ENCODE results near the gene INSC. TPM values are rescaled to one million over a fixed set of nuclear protein-coding genes. Genes with fewer than 3 reads are reported as not detected.

INSC gene
- total RNA-seq, 2 experiments from 2014 or later = not detected

- ChIA-PET CTCF (no interaction called here), POLR2A (no interaction called here)
- intact Hi-C loops (cut with DNase I, micrococcal nuclease) = no loop called here
Measured at GRCh38 chr11:15212876-15213275, 98.2 kb downstream of the INSC start.

GRCh38 chr11:15213471-15214231, 98.9 kb downstream of the INSC start:
- ATAC-seq (ENCODE audit: poor library complexity) = no peak
- Histone ChIP-seq H3K4me1 (ENCODE audit: insufficient read depth, low read length) (no peaks in the 10 kb centered on the region), H3K27ac (ENCODE audit: low read depth in 1 of 2, low read length in 2 of 2) (no peak overlapping the region), H3K27me3 (ENCODE audit: control insufficient read depth in 1 of 2, insufficient read depth in 2 of 2, low read length in 2 of 2) (peaks cover 0 to 3% of the 10 kb centered on the region in 2 experiments), H3K9me3 (ENCODE audit: control insufficient read depth in 1 of 2, insufficient read depth in 1 of 2, low read length in 2 of 2) (no peaks in the 10 kb centered on the region), H3K36me3 (ENCODE audit: insufficient read depth, low read length) (no peaks in the 10 kb centered on the region), H3K4me3 (ENCODE audit: low read length) (no peak overlapping the region)
- Mint-ChIP-seq H3K4me3 (no peak overlapping the region), H3K27me3 (no peaks in the 10 kb centered on the region), H3K4me1 (ENCODE audit: low read depth) (no peaks in the 10 kb centered on the region), H3K36me3 (ENCODE audit: low read depth) (no peaks in the 10 kb centered on the region), H3K9me3 (no peaks in the 10 kb centered on the region), H3K27ac (no peak overlapping the region)
- ChIA-PET POLR2A (no interaction called here), CTCF (no interaction called here)
- no peak for TF ChIP-seq CTCF (IDR thresholded peaks at IDR 0.05)
- no peak for DNase-seq
- intact Hi-C loops (cut with DNase I, micrococcal nuclease) = no loop called here

More at GRCh38 chr11:15212876-15213275, 98.2 kb downstream of the INSC start:
- H3K27me3 Mint-ChIP-seq = no peaks in the 10 kb centered on the region
- no peak overlapping the region for H3K4me3 ChIP-seq (ENCODE audit: low read length)
- ATAC-seq (ENCODE audit: poor library complexity) (no peak), DNase-seq (no peak)
- no peaks in the 10 kb centered on the region for H3K9me3 ChIP-seq (ENCODE audit: control insufficient read depth in 1 of 2, insufficient read depth in 1 of 2, low read length in 2 of 2)
- peaks cover 3% of the 10 kb centered on the region for H3K4me1 ChIP-seq (ENCODE audit: insufficient read depth, low read length)
- no peaks in the 10 kb centered on the region for H3K4me1 Mint-ChIP-seq (ENCODE audit: low read depth)
- no peaks in the 10 kb centered on the region for H3K36me3 Mint-ChIP-seq (ENCODE audit: low read depth)
- H3K27ac Mint-ChIP-seq = no peak overlapping the region
- H3K4me3 Mint-ChIP-seq = no peak overlapping the region
- peaks cover 0 to 3% of the 10 kb centered on the region in 2 experiments for H3K27me3 ChIP-seq (ENCODE audit: control insufficient read depth in 1 of 2, insufficient read depth in 2 of 2, low read length in 2 of 2)
- H3K27ac ChIP-seq (ENCODE audit: low read depth in 1 of 2, low read length in 2 of 2) = no peak overlapping the region
- no peak for TF ChIP-seq CTCF (IDR thresholded peaks at IDR 0.05)
- no peaks in the 10 kb centered on the region for H3K36me3 ChIP-seq (ENCODE audit: insufficient read depth, low read length)
- H3K9me3 Mint-ChIP-seq = no peaks in the 10 kb centered on the region

GRCh38 chr11:15215005-15215404, 100.3 kb downstream of the INSC start:
- no peaks in the 10 kb centered on the region for H3K36me3 ChIP-seq (ENCODE audit: insufficient read depth, low read length)
- DNase-seq (no peak), ATAC-seq (ENCODE audit: poor library complexity) (no peak)
- ChIA-PET POLR2A (interaction anchor here (0.6 kb wide), 1 partner anchor 1566 kb away, joined by 3 read pairs; no protein-coding TSS in a partner anchor), CTCF (no interaction called here)
- intact Hi-C loops (cut with DNase I, micrococcal nuclease) = no loop called here
- no peaks in the 10 kb centered on the region for H3K36me3 Mint-ChIP-seq (ENCODE audit: low read depth)
- no peaks in the 10 kb centered on the region for H3K4me1 Mint-ChIP-seq (ENCODE audit: low read depth)
- no peak overlapping the region for H3K27ac ChIP-seq (ENCODE audit: low read depth in 1 of 2, low read length in 2 of 2)
- H3K4me3 ChIP-seq (ENCODE audit: low read length) = no peak overlapping the region
- no peak overlapping the region for H3K27ac Mint-ChIP-seq
- no peaks in the 10 kb centered on the region for H3K27me3 ChIP-seq (ENCODE audit: control insufficient read depth in 1 of 2, insufficient read depth in 2 of 2, low read length in 2 of 2)
- TF ChIP-seq CTCF (IDR thresholded peaks at IDR 0.05) = no peak
- no peaks in the 10 kb centered on the region for H3K9me3 Mint-ChIP-seq
- no peaks in the 10 kb centered on the region for H3K27me3 Mint-ChIP-seq
- H3K9me3 ChIP-seq (ENCODE audit: control insufficient read depth in 1 of 2, insufficient read depth in 1 of 2, low read length in 2 of 2) = no peaks in the 10 kb centered on the region
- H3K4me1 ChIP-seq (ENCODE audit: insufficient read depth, low read length) = no peaks in the 10 kb centered on the region
- no peak overlapping the region for H3K4me3 Mint-ChIP-seq
